ELR (cell line): ENCODE results near the gene STPG1.
A peak's percentile ranks its signal among the peaks of the same experiment; 100 is the strongest.

Experiments used
- DNase-seq: peaks from one replicate; pipeline ENCODE4 v3.0.0-alpha.2; 2015; ENCODE audit warnings: low read depth

Gene STPG1

DNA sequence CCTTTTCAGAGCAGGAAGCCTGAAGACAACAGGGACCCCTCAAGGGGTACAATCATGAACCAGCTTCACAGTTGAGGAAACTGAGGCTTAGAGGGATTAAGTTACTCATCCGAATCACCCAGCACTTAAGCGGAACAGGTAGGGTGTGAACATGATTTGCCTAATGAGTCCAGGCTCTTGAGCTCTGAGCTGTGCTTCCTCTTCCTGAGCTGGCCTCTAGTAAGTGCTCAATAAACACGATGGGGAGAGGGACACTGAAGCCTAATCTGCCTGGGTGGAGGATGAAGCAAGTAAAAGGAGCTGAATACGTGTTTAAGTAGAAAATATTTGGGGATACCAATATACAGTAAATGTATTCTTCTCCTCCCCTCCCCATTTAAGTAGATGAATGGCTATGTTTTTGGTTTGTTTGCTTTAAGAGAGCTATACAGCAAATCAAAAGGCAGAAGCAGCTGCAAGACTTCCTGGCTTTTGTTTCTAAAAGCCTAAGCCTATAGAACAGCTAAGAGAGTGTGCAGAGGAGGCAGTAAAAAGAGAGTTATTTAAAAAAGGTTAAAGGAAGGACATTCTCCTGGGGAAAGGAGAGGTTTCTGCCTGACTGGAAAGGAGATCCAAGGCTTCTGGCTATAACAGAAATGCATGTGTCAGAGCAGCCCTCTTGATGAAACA is 20.5 kb downstream of the STPG1 start:
- no peak for DNase-seq

- DNase-seq: no peak
Observed at GRCh38 chr1:24392604-24392946, 21.0 kb downstream of the STPG1 start.

DNA sequence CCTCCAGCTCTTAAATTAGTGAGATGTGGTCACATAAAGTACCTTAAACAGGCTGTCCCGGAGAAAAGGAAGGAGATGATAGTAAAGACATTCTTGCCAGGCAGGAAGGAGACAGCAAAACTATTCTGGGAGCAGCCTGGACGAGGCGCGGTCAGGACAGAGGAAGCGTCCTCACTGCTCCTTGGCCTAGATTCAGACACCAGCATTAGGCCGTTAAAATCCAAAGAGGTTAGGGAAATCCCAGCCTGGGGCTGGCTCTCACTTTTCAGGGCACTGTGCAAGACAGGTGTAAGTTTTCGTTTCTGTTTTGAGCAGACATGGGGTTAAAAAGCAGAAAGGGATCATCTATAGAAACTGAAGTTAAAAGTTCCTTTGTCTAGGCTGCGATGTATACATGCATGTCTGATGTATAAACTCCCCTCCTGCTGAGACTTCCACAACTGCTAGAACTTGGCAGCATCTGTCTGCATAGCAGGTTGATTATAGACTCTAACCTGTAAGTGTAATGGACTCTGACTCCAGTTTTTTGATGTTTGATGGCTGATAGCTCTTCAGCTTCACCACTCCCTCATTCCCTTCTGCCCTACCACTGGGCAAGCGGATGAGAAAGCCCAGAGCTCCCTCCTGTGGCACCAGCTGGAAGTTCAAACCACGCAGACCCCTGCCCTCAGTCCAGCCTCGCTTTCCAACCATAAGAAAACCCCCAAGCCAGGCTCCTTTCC is 21.5 kb downstream of the STPG1 start:
- DNase-seq: peak; percentile 63

- peak; percentile 84 for DNase-seq
Observed at GRCh38 chr1:24390924-24391782, 22.4 kb downstream of the STPG1 start.

- DNase-seq: no peak
Observed at GRCh38 chr1:24389231-24389678, 24.3 kb downstream of the STPG1 start.

- no peak for DNase-seq
Observed at GRCh38 chr1:24388331-24388885, 25.2 kb downstream of the STPG1 start.

DNA sequence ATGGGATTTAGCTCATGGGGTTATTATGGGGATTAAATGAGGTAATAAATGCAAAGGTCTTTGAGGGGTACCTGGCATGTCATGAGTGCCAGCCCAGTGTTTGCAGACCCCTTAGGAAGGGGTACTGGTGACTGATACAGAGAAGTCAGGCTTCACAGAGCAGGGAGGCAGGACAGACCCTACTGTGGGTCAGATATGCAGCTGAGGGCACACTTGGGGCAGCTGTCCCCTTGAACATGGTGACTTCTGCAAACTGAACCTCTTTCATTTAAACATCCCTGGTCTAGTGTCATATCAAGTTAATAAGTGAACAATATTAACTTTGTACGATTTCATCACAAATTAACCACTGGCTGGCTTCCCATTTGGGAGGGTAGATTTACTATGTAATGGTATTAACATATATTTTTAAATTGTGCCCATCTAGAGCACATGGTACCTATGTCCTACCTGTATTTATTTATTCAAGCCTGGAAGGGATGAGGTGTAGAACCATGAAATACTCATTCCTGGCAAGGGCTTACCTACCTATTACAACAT is 25.9 kb downstream of the STPG1 start:
- DNase-seq: no peak

DNA sequence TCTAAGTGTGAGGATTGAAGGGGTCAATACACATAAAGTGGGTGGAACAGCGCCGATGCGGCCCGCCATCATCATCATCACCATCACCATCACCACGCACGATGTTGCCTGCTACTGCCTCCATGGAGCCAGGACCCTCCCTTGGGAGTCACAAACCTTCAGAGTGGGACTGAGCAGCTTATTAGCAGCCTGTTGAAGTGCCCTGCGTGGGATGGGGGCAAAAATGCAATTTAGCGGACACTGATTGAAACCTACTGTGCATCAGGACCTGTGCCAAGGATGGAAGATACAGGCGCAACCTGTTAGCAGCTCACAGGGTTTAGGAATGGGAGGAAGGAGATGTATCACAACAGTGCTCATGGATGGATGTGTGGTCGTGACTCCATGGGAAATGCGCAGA is 26.7 kb downstream of the STPG1 start:
- no peak for DNase-seq

DNA sequence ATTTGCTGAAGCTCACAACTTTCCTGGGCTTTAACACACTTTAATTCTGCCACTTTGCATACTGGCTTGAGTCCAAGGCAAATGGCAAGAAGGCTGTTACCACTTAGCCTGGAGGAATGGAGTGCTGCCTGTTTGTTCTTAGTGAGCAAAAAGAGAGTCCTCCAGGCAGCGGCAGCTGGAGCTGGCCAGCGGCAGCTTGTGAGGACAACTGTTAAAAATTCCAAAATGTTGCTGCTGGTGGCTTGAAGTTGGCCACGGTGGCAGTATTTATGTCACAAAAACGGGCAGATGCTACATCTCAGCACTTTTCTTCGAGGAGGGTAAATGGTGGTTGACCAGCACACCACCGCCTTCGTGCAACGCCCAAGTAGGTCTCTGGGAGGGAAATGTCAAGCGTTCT is 27.3 kb downstream of the STPG1 start:
- DNase-seq: no peak

DNA sequence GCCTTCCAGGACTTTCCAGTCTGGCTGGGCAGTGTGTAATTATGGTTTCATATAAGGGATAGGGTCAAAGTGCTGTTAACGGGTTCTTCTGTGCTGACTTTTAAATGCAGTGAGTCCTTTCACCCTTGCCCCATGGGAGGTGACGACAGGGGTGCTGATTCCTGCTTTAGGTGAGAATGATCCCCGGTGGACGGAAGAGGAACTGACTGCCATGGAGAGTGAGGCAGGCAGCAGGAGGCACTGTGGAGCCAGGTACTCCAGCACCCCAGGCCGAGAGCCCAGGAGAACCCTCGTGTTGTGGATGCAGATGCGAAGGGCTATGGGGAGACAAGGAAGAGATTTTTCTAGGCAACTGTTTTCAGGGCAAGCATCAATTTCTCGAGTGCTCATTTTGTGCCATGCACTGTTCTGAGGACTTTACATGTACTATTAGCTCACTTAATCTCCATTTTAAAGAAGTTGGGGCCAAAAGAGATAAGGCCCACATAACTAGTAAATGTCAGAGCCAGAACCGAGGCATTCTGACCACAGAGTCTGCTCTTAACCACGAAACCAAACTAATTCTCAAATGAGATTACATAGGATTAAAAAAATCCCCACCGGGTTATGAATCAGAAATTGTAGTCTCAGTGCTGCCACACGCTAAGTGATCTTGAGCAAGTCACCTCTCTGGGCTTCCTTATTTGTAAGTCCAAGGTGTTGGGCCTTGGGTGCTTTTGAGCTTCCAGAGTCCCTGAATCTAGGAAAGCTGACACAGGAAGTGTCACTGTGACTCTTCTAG is 28.2 kb downstream of the STPG1 start:
- peak; percentile 41 for DNase-seq

- peak; percentile 70 for DNase-seq
Observed at GRCh38 chr1:24384251-24385090, 29.1 kb downstream of the STPG1 start.

DNA sequence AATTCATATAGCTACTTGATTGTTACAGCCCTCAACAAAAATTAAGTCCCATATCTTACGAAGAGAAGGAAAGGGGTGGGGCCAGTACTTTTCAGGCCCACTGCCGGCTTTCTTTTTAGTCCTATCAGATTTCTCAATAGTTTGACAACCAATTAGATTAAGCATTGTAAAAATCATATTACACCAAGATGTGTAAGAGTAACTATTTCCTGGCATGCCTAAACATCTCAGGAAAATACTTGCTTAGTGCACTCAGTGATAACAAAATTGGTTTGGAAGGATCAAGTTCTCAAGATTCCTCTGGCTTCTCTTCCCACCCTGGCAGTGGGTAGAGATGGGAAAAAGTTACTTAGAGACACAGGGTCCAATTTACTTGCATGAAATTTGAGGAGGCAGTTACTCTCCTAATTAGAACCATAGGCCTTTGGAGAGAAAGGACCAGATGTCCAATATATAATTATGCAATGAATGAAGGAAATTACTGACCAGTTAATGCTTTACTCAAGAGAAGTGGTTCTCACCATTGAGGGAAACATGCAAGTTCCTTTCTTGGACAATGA is 30.1 kb downstream of the STPG1 start:
- no peak for DNase-seq

DNA sequence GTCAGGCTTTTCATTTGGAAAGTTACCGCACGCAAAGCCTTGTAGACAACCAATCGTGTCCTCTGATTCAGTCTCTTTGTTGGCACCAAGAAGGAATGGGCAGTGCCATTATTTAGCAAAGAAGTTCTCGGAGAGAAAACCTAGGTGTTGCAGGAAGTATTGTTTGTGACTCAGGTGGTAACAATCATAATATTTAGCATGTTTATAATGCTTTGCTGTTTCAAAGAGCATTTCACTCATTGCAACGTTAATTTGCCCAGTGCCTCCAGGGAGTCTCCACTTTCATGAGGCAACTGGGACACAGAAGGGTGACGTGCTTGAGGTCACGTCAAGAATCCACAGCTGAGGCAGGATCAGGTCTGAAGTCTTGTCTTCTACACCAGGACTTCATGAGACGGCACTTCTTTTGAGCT is 31.4 kb downstream of the STPG1 start:
- no peak for DNase-seq

DNA sequence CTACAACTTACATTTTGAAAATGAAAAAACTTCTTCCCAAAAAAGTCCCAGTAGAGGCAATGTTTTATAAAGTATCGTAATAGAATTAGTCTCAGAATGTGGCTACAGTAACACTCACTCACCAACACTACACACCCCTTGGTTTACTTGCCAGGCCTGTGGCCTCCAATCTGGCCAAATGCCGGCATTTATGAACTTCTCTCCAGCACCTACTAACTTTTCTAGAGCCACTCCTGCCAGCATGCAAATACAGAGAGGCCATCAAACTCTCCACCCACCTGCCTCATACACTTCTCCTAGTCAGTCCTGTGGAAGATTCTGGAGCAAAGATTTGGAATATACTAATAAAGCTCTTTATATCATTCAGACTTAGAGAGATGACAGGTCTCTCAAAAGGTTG is 32.3 kb downstream of the STPG1 start:
- DNase-seq: no peak

GRCh38 chr1:24380508-24380907 is 33.1 kb downstream of the STPG1 start:
- no peak for DNase-seq

GRCh38 chr1:24379733-24380315 is 33.8 kb downstream of the STPG1 start:
- DNase-seq: peak; percentile 29

GRCh38 chr1:24374891-24375786 is 38.4 kb downstream of the STPG1 start:
- peak; percentile 21 for DNase-seq

DNA sequence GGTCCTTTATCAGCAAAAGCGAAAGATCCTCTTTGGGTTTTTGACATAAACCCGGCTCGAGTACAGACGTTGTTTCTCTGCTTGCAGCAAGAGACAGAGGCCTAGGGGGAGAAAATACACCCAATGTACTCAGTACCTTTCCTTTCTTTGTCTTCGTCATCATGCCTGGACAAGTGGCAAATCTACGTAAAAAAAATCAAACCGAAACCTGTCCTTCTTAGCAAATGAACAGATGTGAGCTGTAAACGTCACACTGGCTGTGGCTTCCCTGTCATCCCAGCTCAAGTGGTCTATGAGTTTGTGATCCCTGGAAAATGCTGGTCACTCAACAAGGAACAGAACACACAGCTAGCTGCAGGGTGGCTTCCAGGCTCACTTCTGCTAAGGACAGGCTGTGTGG is 39.9 kb downstream of the STPG1 start:
- DNase-seq: no peak

DNA sequence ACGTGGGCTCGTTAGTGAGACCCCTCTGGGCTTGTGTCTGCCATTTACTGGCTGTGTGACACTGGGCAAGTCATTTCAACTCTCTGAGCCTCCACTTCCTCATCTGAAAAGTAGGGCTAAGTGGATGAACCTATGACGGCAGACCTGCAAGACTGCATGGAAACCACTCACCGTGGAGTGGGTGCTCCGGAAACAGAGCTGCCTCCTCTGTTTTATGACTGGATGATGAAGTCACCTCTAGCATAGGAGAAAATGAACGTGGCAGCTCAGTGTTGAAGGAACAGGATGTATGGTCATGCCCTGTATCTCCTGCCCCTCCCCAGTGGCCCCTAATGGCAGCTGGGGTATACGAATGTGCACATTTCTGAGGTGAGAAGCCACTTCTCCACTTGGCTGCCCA is 40.5 kb downstream of the STPG1 start:
- DNase-seq: no peak
